HG03097 (cell line): ENCODE results near the gene PROM2.
"Not testable (repeated sequence)": the region's sequence is repeated elsewhere in the genome, so short reads cannot be mapped to it uniquely, and the experiment has no call there.

Experiments
- ATAC-seq: cut with Tn5 transposase; IDR thresholded peaks from one replicate; pipeline ENCODE4 v1.9.1; 2021; ENCODE audit not compliant: unreplicated experiment, low FRiP score

The PROM2 gene

GRCh38 chr2:95274291-95275150 lies at the start of gene PROM2:
Gene PROM2, plus strand, starts transcription at chr2:95274449. Its CDS starts 137 bp downstream, at chr2:95274586.
- no peak for ATAC-seq

- no peak for ATAC-seq
Measured at GRCh38 chr2:95225658-95226057, 48.6 kb upstream of the PROM2 start.

- no peak for ATAC-seq
Measured at GRCh38 chr2:95231723-95232122, 42.5 kb upstream of the PROM2 start.

GRCh38 chr2:95232232-95232631 lies 42.0 kb upstream of the PROM2 start:
- no peak for ATAC-seq

GRCh38 chr2:95234286-95234785 lies 39.9 kb upstream of the PROM2 start:
- ATAC-seq, result no peak

GRCh38 chr2:95234816-95235215 lies 39.4 kb upstream of the PROM2 start:
- no peak for ATAC-seq

- ATAC-seq, result no peak
Measured at GRCh38 chr2:95238131-95238530, 36.1 kb upstream of the PROM2 start.

- no peak for ATAC-seq
Measured at GRCh38 chr2:95240091-95240490, 34.2 kb upstream of the PROM2 start.

- ATAC-seq, result no peak
Measured at GRCh38 chr2:95240556-95240955, 33.7 kb upstream of the PROM2 start.

- ATAC-seq, result not testable (repeated sequence)
Measured at GRCh38 chr2:95242084-95242483, 32.2 kb upstream of the PROM2 start.

GRCh38 chr2:95258271-95258670 lies 16.0 kb upstream of the PROM2 start:
- ATAC-seq, result no peak

- no peak for ATAC-seq
Measured at GRCh38 chr2:95260028-95261023, 13.9 kb upstream of the PROM2 start.

- ATAC-seq, result no peak
Measured at GRCh38 chr2:95261602-95262001, 12.6 kb upstream of the PROM2 start.

- ATAC-seq, result no peak
Measured at GRCh38 chr2:95262896-95263542, 11.2 kb upstream of the PROM2 start.

GRCh38 chr2:95264624-95265023 lies 9.6 kb upstream of the PROM2 start:
- ATAC-seq, result no peak

GRCh38 chr2:95265182-95265581 lies 9.1 kb upstream of the PROM2 start:
- ATAC-seq, result no peak

GRCh38 chr2:95266781-95267430 lies 7.3 kb upstream of the PROM2 start:
- no peak for ATAC-seq

GRCh38 chr2:95267458-95268210 lies 6.6 kb upstream of the PROM2 start:
- ATAC-seq, result no peak
